ENCODE data around the gene GREB1. TPM values are rescaled to one million over a fixed set of nuclear protein-coding genes. Genes with fewer than 3 reads are reported as not detected.

GREB1 gene
- total RNA-seq, 1 donor from 2014 or later: under 0.01 TPM

DNA sequence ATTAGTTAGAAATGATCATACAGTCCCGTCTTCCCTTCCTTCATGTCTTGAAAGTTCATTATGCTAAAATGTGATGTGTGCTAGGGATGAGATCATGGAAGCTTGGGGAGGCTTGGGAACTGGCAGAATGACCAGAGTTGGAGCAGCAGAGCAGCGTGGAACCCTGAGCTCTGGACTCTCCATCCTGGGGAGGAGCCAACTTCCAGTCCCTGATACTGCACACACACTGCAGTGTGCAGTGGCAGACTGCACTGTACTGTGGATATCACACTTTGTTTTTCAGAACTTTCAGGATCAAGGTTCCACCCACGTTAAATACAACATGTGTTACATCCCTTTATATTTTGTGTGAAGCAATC lies 27.3 kb upstream of the GREB1 start:
- Histone ChIP-seq H3K36me3 (ENCODE audit: control insufficient read depth, insufficient read depth, low read length) (no peaks in the 10 kb centered on the region), H3K27me3 (ENCODE audit: control insufficient read depth, insufficient read depth, low read length) (peaks cover 2% of the 10 kb centered on the region), H3K4me3 (ENCODE audit: low read depth, low read length) (no peak overlapping the region)
- no peak for TF ChIP-seq CTCF (IDR thresholded peaks at IDR 0.05; ENCODE audit: insufficient read depth, low read length, severe bottlenecking)
- no peak for FAIRE-seq
- DNase-seq (ENCODE audit: low read depth): no peak

DNA sequence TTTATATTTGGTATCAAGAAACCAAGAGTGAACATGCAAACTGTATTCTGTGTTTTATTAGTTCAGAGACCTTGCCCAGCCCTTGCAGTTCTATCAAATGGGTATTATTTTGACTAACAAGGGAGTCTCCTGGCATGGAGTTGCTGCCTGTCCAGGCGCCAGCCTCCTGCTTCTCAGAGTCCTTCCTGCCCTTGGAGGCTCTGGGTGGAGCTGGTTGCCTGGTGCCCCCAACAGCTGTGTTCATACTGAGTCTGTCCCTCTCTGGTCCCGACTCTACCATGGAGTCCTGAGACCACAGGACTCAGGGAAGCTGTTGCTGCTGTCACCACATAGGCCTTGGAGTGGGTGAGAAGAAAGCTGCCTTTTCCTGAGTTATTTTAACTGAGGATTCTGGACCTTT lies 26.3 kb upstream of the GREB1 start:
- TF ChIP-seq CTCF (IDR thresholded peaks at IDR 0.05; ENCODE audit: insufficient read depth, low read length, severe bottlenecking): no peak
- H3K4me3 ChIP-seq (ENCODE audit: low read depth, low read length): no peak overlapping the region
- DNase-seq (ENCODE audit: low read depth): no peak
- peaks cover 2% of the 10 kb centered on the region for H3K27me3 ChIP-seq (ENCODE audit: control insufficient read depth, insufficient read depth, low read length)
- FAIRE-seq: no peak
- H3K36me3 ChIP-seq (ENCODE audit: control insufficient read depth, insufficient read depth, low read length): no peaks in the 10 kb centered on the region

- DNase-seq (ENCODE audit: low read depth) (no peak), FAIRE-seq (no peak)
- H3K27me3 ChIP-seq (ENCODE audit: control insufficient read depth, insufficient read depth, low read length): peaks cover 2% of the 10 kb centered on the region
- H3K36me3 ChIP-seq (ENCODE audit: control insufficient read depth, insufficient read depth, low read length): no peaks in the 10 kb centered on the region
- TF ChIP-seq CTCF (IDR thresholded peaks at IDR 0.05; ENCODE audit: insufficient read depth, low read length, severe bottlenecking): no peak
- no peak overlapping the region for H3K4me3 ChIP-seq (ENCODE audit: low read depth, low read length)
Measured at GRCh38 chr2:11508279-11508678, 25.6 kb upstream of the GREB1 start.

- no peak for FAIRE-seq
- no peak for TF ChIP-seq CTCF (IDR thresholded peaks at IDR 0.05; ENCODE audit: insufficient read depth, low read length, severe bottlenecking)
- Histone ChIP-seq H3K36me3 (ENCODE audit: control insufficient read depth, insufficient read depth, low read length) (no peaks in the 10 kb centered on the region), H3K4me3 (ENCODE audit: low read depth, low read length) (no peak overlapping the region), H3K27me3 (ENCODE audit: control insufficient read depth, insufficient read depth, low read length) (peaks cover 2% of the 10 kb centered on the region)
- DNase-seq (ENCODE audit: low read depth): no peak
Measured at GRCh38 chr2:11509657-11510360, 24.0 kb upstream of the GREB1 start.

- Histone ChIP-seq H3K36me3 (ENCODE audit: control insufficient read depth, insufficient read depth, low read length) (no peaks in the 10 kb centered on the region), H3K27me3 (ENCODE audit: control insufficient read depth, insufficient read depth, low read length) (peaks cover 2% of the 10 kb centered on the region), H3K4me3 (ENCODE audit: low read depth, low read length) (no peak overlapping the region)
- DNase-seq (ENCODE audit: low read depth) (no peak), FAIRE-seq (no peak)
- TF ChIP-seq CTCF (IDR thresholded peaks at IDR 0.05; ENCODE audit: insufficient read depth, low read length, severe bottlenecking): no peak
Measured at GRCh38 chr2:11512431-11512830, 21.4 kb upstream of the GREB1 start.

DNA sequence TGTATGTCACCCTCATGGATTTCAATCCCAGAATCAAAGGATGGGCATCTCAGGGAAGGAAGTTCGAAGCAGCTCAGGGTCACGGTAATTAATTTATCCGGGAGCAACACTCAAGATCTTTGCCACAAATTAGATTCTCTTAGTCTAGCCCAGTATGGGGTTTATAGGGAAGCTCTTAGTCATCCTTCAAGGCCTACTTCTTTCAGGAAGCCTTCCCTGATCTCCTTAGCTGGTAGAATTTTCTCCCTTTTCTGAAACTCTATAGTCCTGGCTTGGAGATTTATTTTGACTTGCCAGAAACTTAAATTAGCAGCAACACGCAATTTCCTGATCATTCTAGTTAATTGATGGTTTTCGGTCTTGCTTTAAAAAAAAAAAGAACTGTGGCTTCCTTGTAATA lies 20.5 kb upstream of the GREB1 start:
- no peak overlapping the region for H3K4me3 ChIP-seq (ENCODE audit: low read depth, low read length)
- no peaks in the 10 kb centered on the region for H3K36me3 ChIP-seq (ENCODE audit: control insufficient read depth, insufficient read depth, low read length)
- FAIRE-seq (no peak), DNase-seq (ENCODE audit: low read depth) (no peak)
- no peak for TF ChIP-seq CTCF (IDR thresholded peaks at IDR 0.05; ENCODE audit: insufficient read depth, low read length, severe bottlenecking)
- H3K27me3 ChIP-seq (ENCODE audit: control insufficient read depth, insufficient read depth, low read length): peaks cover 2% of the 10 kb centered on the region

All from bronchial epithelial cell (primary cell).